ENCODE results near the gene BBS9.

- TF ChIP-seq CTCF (IDR thresholded peaks at IDR 0.05; ENCODE audit: insufficient read depth, low read length, poor library complexity, severe bottlenecking) (no peak), EZH2phosphoT487 (conservative IDR thresholded peaks at IDR 0.05; ENCODE audit: low read length) (no peak)
Measured at GRCh38 chr7:33562996-33563395, 433.6 kb downstream of the BBS9 start.

All from SU-DHL-6 (cell line).